HG02623 (cell line): ENCODE results near the gene PHLPP1.
"Not testable (repeated sequence)": the region's sequence is repeated elsewhere in the genome, so short reads cannot be mapped to it uniquely, and the experiment has no call there.

ENCODE experiments used
- ATAC-seq: cut with Tn5 transposase; IDR thresholded peaks from one replicate; pipeline ENCODE4 v1.9.1; 2021; ENCODE audit warnings: moderate library complexity; ENCODE audit not compliant: unreplicated experiment

The PHLPP1 gene

GRCh38 chr18:62715436-62715758 lies at the start of gene PHLPP1:
PHLPP1 (plus strand) TSS chr18:62715541; CDS start chr18:62715684, 143 bp downstream.
- ATAC-seq = peak; percentile 15

DNA sequence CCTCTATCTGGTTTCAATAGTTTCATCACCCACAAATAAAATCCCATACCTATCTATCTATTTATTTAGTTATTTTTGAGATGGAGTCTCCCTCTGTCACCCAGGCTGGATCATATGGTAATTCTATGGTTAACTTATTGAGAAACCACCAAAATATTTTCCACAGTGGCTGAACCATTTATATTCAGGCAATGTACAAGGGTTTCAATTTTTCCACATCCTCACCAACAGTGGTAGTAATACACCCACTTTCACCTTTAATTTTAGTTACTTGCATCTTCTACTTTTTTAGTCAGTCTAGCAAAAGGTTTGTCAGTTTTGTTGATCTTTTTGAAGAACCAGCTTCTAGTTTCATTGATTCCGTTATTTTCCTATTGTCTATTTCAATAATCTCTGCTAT lies 46.1 kb upstream of the PHLPP1 start:
- ATAC-seq = no peak

- ATAC-seq = no peak
Observed at GRCh38 chr18:62670573-62670972, 44.8 kb upstream of the PHLPP1 start.

DNA sequence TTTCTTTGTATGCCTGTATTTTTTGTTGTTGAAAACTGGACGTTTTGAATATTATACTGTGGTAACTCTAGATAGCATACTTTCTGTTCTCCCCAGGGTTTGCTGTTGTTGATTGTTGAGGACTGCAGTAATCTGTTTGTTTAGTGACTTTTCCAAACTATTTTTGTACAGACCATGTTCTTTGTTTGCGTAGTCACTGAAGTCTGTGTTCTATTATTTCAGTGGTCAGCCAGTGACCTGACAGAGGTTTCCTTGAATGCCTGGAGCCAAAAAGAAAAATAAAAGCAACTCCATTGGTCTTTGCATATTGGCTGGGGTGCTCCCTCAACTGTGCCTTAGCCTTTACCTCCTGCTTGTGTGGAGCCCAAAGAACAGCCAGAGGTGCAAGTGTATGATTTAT lies 42.7 kb upstream of the PHLPP1 start:
- ATAC-seq = no peak

GRCh38 chr18:62678847-62679485 lies 36.4 kb upstream of the PHLPP1 start:
- no peak for ATAC-seq

- ATAC-seq = no peak
Observed at GRCh38 chr18:62682371-62682770, 33.0 kb upstream of the PHLPP1 start.

- no peak for ATAC-seq
Observed at GRCh38 chr18:62683935-62684334, 31.4 kb upstream of the PHLPP1 start.

- no peak for ATAC-seq
Observed at GRCh38 chr18:62688743-62689317, 26.5 kb upstream of the PHLPP1 start.

- no peak for ATAC-seq
Observed at GRCh38 chr18:62690236-62690815, 25.0 kb upstream of the PHLPP1 start.

- ATAC-seq = no peak
Observed at GRCh38 chr18:62693659-62694058, 21.7 kb upstream of the PHLPP1 start.

DNA sequence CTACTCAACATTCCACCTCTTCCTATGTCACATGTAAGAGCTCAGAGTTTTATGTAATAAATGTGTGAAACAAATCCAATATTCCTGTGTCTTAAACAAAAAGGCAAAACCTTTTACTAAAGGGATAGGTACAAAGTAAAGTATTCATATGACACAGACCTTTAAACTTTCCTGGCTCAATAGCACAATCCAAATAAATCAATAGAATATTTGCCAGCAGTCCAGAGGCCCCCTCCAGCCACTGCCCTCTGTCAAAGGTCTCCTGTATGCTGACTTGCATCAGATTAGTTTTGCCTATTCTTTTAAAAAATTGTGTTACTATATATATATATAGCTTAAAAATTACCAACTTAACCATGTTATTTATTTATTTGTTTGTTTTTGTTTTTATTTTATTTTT lies 17.7 kb upstream of the PHLPP1 start:
- ATAC-seq = no peak

GRCh38 chr18:62702259-62702658 lies 13.1 kb upstream of the PHLPP1 start:
- ATAC-seq = no peak

GRCh38 chr18:62706879-62707278 lies 8.5 kb upstream of the PHLPP1 start:
- not testable (repeated sequence) for ATAC-seq

- ATAC-seq = not testable (repeated sequence)
Observed at GRCh38 chr18:62709908-62710307, 5.4 kb upstream of the PHLPP1 start.

DNA sequence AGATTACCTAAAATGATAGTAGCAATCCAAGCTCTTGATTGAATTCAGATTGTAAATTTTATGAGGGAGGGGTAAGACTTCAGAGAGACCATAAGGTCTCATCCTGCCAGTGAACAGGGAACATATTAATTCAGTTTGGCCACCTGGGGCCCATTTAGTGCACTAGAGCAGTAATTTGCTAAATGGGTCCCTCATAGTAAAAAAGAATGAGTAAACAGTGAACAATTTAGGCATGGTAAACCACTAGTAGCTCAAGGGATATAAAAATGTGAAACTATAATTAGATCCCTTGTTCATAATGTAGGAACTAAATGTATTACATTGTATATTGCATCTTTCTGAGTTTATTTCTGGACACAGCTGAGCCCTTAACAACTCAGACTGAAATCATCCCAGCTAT lies 4.9 kb upstream of the PHLPP1 start:
- ATAC-seq = no peak

DNA sequence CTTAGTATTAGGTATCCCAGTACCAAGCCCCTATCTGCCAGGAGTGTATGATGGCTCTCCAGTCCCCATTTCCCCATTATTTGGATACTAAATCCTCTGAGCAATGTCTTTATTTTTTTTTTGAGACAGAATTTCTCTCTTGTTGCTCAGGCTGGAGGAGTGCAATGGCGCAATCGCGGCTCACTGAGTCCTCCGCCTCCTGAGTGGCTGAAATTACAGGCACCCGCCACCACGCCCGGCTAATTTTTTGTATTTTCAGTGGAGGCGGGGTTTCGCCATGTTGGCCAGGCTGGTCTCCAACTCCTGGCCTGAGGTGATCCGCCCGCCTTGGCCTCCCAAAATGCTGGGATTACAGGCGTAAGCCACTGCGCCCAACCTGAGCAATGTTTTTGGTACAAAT lies 3.6 kb upstream of the PHLPP1 start:
- ATAC-seq = no peak

DNA sequence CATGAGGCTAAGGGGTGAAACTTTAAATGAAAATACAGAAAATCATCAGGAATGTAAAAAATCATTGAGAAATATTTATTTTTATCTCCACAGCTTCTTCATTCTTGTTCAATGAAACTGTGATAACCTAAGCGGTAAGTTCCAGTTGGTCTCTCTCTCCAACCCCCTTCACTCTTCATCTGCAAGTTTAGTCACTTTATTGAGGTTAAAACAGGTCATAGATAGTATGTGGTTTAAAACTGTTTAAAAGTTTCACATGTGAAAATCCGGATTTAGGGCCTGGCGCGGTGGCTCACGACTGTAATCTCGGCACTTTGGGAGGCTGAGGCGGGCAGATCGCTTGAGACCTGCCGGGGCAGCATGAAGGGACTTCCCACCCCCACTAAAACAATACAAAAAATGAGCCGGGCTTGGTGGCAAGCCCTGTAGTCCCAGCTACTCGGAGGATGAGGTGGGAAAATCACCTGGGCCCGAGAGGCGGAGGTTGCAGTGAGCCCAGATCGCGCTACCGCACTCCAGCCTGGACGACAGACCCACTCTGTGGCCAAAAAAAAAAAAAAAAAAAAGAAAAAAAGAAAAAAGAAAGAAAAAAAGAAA lies 1.6 kb upstream of the PHLPP1 start:
- ATAC-seq = no peak

DNA sequence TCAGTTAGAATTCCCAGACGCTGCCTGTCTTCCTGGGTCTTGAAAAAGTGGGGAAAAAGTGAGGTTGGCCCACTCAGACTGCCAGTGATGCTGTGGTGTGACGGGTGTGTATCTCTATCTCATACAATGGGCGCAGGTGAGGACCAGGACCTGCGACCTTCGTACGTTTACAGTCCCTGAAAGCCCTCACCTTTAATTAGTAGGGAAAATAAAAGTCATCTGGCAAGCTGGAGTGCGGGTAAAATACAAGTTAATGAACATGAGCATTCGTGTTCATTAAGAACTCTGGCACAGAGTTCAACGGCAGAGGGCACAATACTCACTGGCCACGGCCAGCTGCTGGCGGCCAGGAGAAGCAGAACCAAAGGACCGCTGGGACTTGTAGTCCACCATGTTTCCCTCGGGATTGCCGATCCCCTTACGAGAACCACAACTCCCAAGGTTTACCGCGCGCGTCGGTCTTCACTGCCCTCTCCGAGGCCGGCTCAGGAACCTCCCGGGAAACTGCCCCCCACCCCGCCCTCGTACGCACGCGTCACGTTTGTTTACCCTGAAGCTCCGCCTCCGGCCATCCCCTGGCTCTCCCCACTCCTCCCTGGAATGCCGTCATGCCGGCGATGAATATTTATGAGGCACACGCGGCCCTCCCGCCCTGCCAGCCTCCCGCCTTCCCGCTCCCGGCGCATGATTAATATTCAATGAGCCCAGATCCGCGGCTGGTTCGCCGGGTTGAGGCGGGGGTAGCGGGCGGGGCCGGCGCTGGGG lies 488 bp upstream of the PHLPP1 start:
- ATAC-seq = peak; percentile 70

DNA sequence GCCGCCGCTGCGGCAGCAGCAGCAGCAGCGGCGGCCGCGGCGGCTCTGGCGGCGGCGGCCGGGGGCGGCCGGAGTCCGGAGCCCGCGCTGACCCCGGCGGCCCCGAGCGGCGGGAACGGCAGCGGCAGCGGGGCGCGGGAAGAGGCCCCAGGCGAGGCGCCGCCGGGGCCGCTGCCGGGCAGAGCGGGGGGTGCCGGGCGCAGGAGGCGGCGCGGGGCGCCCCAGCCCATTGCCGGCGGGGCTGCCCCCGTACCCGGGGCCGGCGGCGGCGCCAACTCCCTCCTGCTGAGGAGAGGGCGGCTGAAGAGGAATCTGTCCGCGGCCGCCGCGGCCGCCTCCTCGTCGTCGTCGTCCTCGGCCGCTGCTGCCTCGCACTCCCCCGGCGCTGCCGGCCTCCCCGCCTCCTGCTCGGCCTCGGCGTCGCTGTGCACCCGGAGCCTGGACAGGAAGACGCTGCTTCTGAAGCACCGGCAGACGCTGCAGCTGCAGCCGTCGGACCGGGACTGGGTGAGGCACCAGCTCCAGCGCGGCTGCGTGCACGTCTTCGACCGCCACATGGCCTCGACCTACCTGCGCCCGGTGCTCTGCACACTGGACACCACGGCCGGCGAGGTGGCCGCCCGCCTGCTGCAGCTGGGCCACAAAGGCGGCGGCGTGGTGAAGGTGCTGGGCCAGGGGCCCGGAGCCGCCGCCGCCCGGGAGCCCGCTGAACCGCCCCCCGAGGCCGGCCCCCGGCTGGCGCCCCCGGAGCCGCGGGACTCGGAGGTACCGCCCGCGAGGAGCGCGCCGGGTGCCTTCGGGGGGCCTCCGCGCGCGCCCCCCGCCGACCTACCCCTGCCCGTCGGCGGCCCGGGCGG lies 646 bp downstream of the PHLPP1 start:
- ATAC-seq = peak; percentile 20

GRCh38 chr18:62716619-62717168 lies 1.4 kb downstream of the PHLPP1 start:
- ATAC-seq = no peak
